H1 (cell line): ENCODE results near the gene SIRT7. TPM values are rescaled to one million over a fixed set of nuclear protein-coding genes. Genes with fewer than 3 reads are reported as not detected.

Source experiments
- CTCF ChIA-PET: fragments of 300-600 bp; sonication (Branson Sonifier 250); formaldehyde crosslinking; loops from one replicate; lab custom pipeline; 2021; ENCODE audit not compliant: partially characterized antibody; lab: Charles Lee
- POLR2A ChIA-PET: fragments of 300-600 bp; sonication (Branson Sonifier 250); formaldehyde crosslinking; loops from one replicate; lab custom pipeline; 2021; ENCODE audit warnings: inconsistent platforms; ENCODE audit not compliant: partially characterized antibody; lab: Charles Lee
- DNase-seq, 2 experiments: peaks; one replicate each; pipeline versions ENCODE4 v3.0.0 to v3.0.0-alpha.2; 2010 to 2022; ENCODE audit warnings: low spot score in 2 of 2, low read depth in 1 of 2, mixed read lengths in 1 of 2
- FAIRE-seq: peaks from 2 replicates; lab custom pipeline; 2011; peaks lifted over from hg19 to GRCh38; lab: Jason Lieb, UNC
- H2AFZ ChIP-seq: 2 replicates; pipeline ENCODE4 v1.8.1; 2012; ENCODE audit warnings: low read length, inconsistent platforms
- H2AK5ac ChIP-seq: 2 replicates; pipeline ENCODE4 v1.6.1; 2013; ENCODE audit warnings: low read depth, low read length
- H2BK120ac ChIP-seq: replicated peaks from 2 replicates; pipeline ENCODE3; 2013; ENCODE audit warnings: low read depth, low read length, inconsistent platforms
- H2BK12ac ChIP-seq: 2 replicates; pipeline ENCODE4 v1.6.1; 2013; ENCODE audit warnings: low read depth, low read length
- H2BK15ac ChIP-seq: 2 replicates; pipeline ENCODE4 v1.6.1; 2013; ENCODE audit warnings: low read length
- H2BK20ac ChIP-seq: 2 replicates; pipeline ENCODE4 v1.6.1; 2013; ENCODE audit warnings: low read length
- H2BK5ac ChIP-seq: 2 replicates; pipeline ENCODE4 v1.6.1; 2013; ENCODE audit warnings: low read depth, low read length
- H3K14ac ChIP-seq: 2 replicates; pipeline ENCODE4 v1.6.1; 2013; ENCODE audit warnings: inconsistent platforms; ENCODE audit not compliant: insufficient read length
- H3K18ac ChIP-seq: 2 replicates; pipeline ENCODE4 v1.6.1; 2013; ENCODE audit warnings: low read length; ENCODE audit errors: extremely low read depth
- H3K23ac ChIP-seq: 2 replicates; pipeline ENCODE4 v1.6.1; 2013; ENCODE audit warnings: inconsistent platforms; ENCODE audit not compliant: insufficient read length
- H3K23me2 ChIP-seq: 2 replicates; pipeline ENCODE4 v1.6.1; 2013; ENCODE audit warnings: low read depth, low read length
- H3K27ac ChIP-seq: 2 replicates; pipeline ENCODE4 v1.6.1; 2011; ENCODE audit warnings: low read depth, low read length, inconsistent platforms
- H3K27me3 ChIP-seq, 4 experiments: replicated peaks in 1 of 4; 1 replicate in 1 of 4; 2 replicates in 3 of 4; pipeline versions ENCODE4 v1.6.1 to v1.8.1; 2011 to 2013; ENCODE audit warnings: low read length in 3 of 4, mild to moderate bottlenecking in 3 of 4, inconsistent platforms in 2 of 4, mixed read lengths in 2 of 4, moderate library complexity in 1 of 4; ENCODE audit not compliant: control insufficient read depth in 3 of 4, insufficient read depth in 3 of 4; ENCODE audit errors: extremely low read depth in 1 of 4
- H3K36me3 ChIP-seq, 4 experiments: 2 replicates each; pipeline versions ENCODE4 v1.6.1 to v1.8.1; 2011 to 2013; ENCODE audit warnings: mild to moderate bottlenecking in 4 of 4, low read length in 3 of 4, moderate library complexity in 2 of 4, control low read depth in 1 of 4, inconsistent platforms in 1 of 4; ENCODE audit not compliant: insufficient read depth in 4 of 4, control insufficient read depth in 2 of 4
- H3K4ac ChIP-seq: replicated peaks from 2 replicates; pipeline ENCODE3; 2013; ENCODE audit warnings: low read length, low read depth, mixed read lengths, inconsistent platforms; ENCODE audit not compliant: insufficient read length
- H3K4me1 ChIP-seq, 4 experiments: replicated peaks in 1 of 4; 1 replicate in 1 of 4; 2 replicates in 3 of 4; pipeline versions ENCODE4 v1.6.1 to v1.8.1; 2011 to 2013; ENCODE audit warnings: low read length in 3 of 4, inconsistent platforms in 2 of 4, mixed read lengths in 1 of 4; ENCODE audit not compliant: insufficient read depth in 4 of 4, control insufficient read depth in 3 of 4
- H3K4me2 ChIP-seq, 2 experiments: 2 replicates each; pipeline versions ENCODE4 v1.6.1 to v1.8.1; 2011 to 2013; ENCODE audit warnings: low read depth in 2 of 2, low read length in 2 of 2, control low read depth in 1 of 2, inconsistent platforms in 1 of 2, mild to moderate bottlenecking in 1 of 2; ENCODE audit not compliant: insufficient read depth in 1 of 2
- H3K4me3 ChIP-seq, 4 experiments: fragments of 200-600, 300-600 bp in 1 of 4; sonication (generic), shearing (Covaris generic), sonication (Bioruptor Twin) in 1 of 4; 2 replicates each; pipeline versions ENCODE4 v1.5.1 to v1.8.1; 2011 to 2016; ENCODE audit warnings: low read length in 4 of 4, low read depth in 3 of 4, control low read depth in 2 of 4, inconsistent platforms in 2 of 4, mild to moderate bottlenecking in 2 of 4, mixed read lengths in 1 of 4, moderate library complexity in 1 of 4; ENCODE audit not compliant: insufficient read depth in 2 of 4; ENCODE audit errors: extremely low read depth in 1 of 4
- H3K56ac ChIP-seq: replicated peaks from 2 replicates; pipeline ENCODE3; 2013; ENCODE audit warnings: low read depth, mild to moderate bottlenecking, mixed read lengths, low read length, inconsistent platforms; ENCODE audit not compliant: insufficient read length
- H3K79me1 ChIP-seq: 2 replicates; pipeline ENCODE4 v1.6.1; 2013; ENCODE audit warnings: low read depth, low read length, control low read depth
- H3K79me2 ChIP-seq, 2 experiments: 2 replicates each; pipeline versions ENCODE4 v1.6.1 to v1.8.1; 2012 to 2013; ENCODE audit warnings: low read length in 2 of 2, mild to moderate bottlenecking in 2 of 2, inconsistent platforms in 1 of 2; ENCODE audit not compliant: insufficient read depth in 2 of 2, control insufficient read depth in 1 of 2
- H3K9ac ChIP-seq, 4 experiments: replicated peaks in 1 of 4; 1 replicate in 1 of 4; 2 replicates in 3 of 4; pipeline versions ENCODE4 v1.6.1 to v1.8.1; 2011 to 2013; ENCODE audit warnings: low read depth in 3 of 4, low read length in 3 of 4, control low read depth in 2 of 4, mild to moderate bottlenecking in 2 of 4, moderate library complexity in 2 of 4, inconsistent platforms in 1 of 4; ENCODE audit errors: extremely low read depth in 1 of 4
- H3K9me3 ChIP-seq, 2 experiments: 2 replicates each; pipeline versions ENCODE4 v1.6.1 to v1.8.1; 2012 to 2013; ENCODE audit warnings: mild to moderate bottlenecking in 2 of 2, moderate library complexity in 2 of 2, control low read depth in 1 of 2, inconsistent platforms in 1 of 2, low read depth in 1 of 2, low read length in 1 of 2, mixed read lengths in 1 of 2; ENCODE audit not compliant: insufficient read depth in 2 of 2
- H4K20me1 ChIP-seq, 2 experiments: replicated peaks in 1 of 2; 2 replicates each; pipeline versions ENCODE3 to v1.8.1; 2011 to 2013; ENCODE audit warnings: inconsistent platforms in 2 of 2, low read length in 2 of 2, mild to moderate bottlenecking in 1 of 2; ENCODE audit not compliant: insufficient read depth in 2 of 2, control insufficient read depth in 1 of 2
- H4K5ac ChIP-seq: 2 replicates; pipeline ENCODE4 v1.6.1; 2013; ENCODE audit warnings: low read length, low read depth, mixed read lengths, inconsistent platforms; ENCODE audit not compliant: insufficient read length
- H4K8ac ChIP-seq: 2 replicates; pipeline ENCODE4 v1.8.0; 2013; ENCODE audit warnings: mild to moderate bottlenecking, moderate library complexity, low read length, inconsistent platforms; ENCODE audit not compliant: insufficient read depth; ENCODE audit errors: extremely low read depth
- H4K91ac ChIP-seq: replicated peaks from 2 replicates; pipeline ENCODE3; 2013; ENCODE audit warnings: low read length, mixed read lengths, inconsistent platforms; ENCODE audit not compliant: insufficient read length
- ASH2L ChIP-seq: fragments of 200-600, 300-600 bp; sonication (generic); IDR thresholded peaks from one replicate; pipeline ENCODE4 v1.7.1; 2017; ENCODE audit warnings: low read length
- ATF2 ChIP-seq: IDR thresholded peaks from 2 replicates; pipeline ENCODE4 v1.6.1; 2012; ENCODE audit warnings: low read length, inconsistent platforms
- ATF3 ChIP-seq: IDR thresholded peaks from 2 replicates; pipeline ENCODE4 v1.6.1; 2011; ENCODE audit warnings: low read depth, mild to moderate bottlenecking, low read length; ENCODE audit not compliant: insufficient read depth
- EGR1 ChIP-seq: IDR thresholded peaks from 2 replicates; pipeline ENCODE4 v1.6.1; 2011; ENCODE audit warnings: low read depth, low read length, borderline replicate concordance
- GABPA ChIP-seq: IDR thresholded peaks from 2 replicates; pipeline ENCODE4 v1.6.1; 2011; ENCODE audit warnings: mild to moderate bottlenecking, low read length, moderate library complexity, borderline replicate concordance; ENCODE audit not compliant: insufficient read depth
- KDM4A ChIP-seq: IDR thresholded peaks from one replicate; pipeline ENCODE4 v1.7.1; 2012; ENCODE audit warnings: low read depth, mild to moderate bottlenecking, moderate library complexity, low read length, inconsistent platforms; ENCODE audit not compliant: severe bottlenecking
- NRF1 ChIP-seq: IDR thresholded peaks from 2 replicates; pipeline ENCODE4 v1.6.1; 2011; ENCODE audit warnings: mild to moderate bottlenecking, low read depth, low read length, improper control_type of control experiment
- USF2 ChIP-seq: IDR thresholded peaks from 2 replicates; pipeline ENCODE4 v1.6.1; 2011; ENCODE audit warnings: low read length, improper control_type of control experiment
- WGBS, 2 experiments: shearing (Covaris generic) in 1 of 2; methylation state at CpG; one replicate each; pipeline versions ENCODE4 v1.1.6 to v1.1.7; 2013 to 2015; ENCODE audit warnings: low lambda C conversion rate in 2 of 2, mixed read lengths in 2 of 2, inconsistent platforms in 1 of 2, low coverage in 1 of 2, missing lambda C conversion rate in 1 of 2; ENCODE audit not compliant: insufficient replicate concordance in 2 of 2, insufficient coverage in 1 of 2, insufficient read length in 1 of 2; ENCODE audit errors: extremely low coverage in 1 of 2, missing lambda C conversion rate in 1 of 2; 5-methylcytosine and 5-hydroxymethylcytosine counted together
- polyA plus RNA-seq, 7 experiments: library from polyadenylated mRNA; depleted of rRNA in 3 of 7; stranded (reverse) in 5 of 7; unstranded in 2 of 7; fragments of >200 nt in 5 of 7; fragments of 200-250 nt in 2 of 7; gene quantifications; 1 replicate in 5 of 7; 2 replicates in 1 of 7; 4 replicates in 1 of 7; pipeline versions ENCODE4 v1.2.1 to v1.2.3, GENCODE V29; 2011 to 2013; ENCODE audit warnings: missing spikeins in 2 of 7, mixed read lengths in 2 of 7
- total RNA-seq: library from RNA; stranded (reverse); fragmentation: NEBNext Ultra II Directional; extraction: Animal tissue kit (Norgen Biotek cat#: 25700); gene quantifications from 2 replicates; pipeline ENCODE4 v1.2.1, GENCODE V29; 2021

Gene SIRT7
- total and polyA plus RNA-seq, 2 of the 8 experiments (the other 6 are each of a cell fraction or from before 2014, with no cell fraction given): 5.8 to 16.6 TPM

- Histone ChIP-seq H3K4me2 (no peak overlapping the region), H4K5ac (no peak overlapping the region), H3K56ac (no peak overlapping the region), H3K4ac (no peak overlapping the region), H3K36me3 (peaks cover 0 to 25% (median 10%) of the 10 kb centered on the region in 4 experiments; a peak in 5 of 8 replicates), H3K14ac (no peak overlapping the region), H2AFZ (no peak overlapping the region), H2BK20ac (no peak overlapping the region), H3K9me3 (no peaks in the 10 kb centered on the region), H3K27me3 (peaks cover 0 to 12% (median 9%) of the 10 kb centered on the region in 4 experiments; a peak in 4 of 7 replicates), H2BK5ac (no peak overlapping the region), H4K20me1 (peaks cover 7 to 23% of the 10 kb centered on the region in 2 experiments), H3K23ac (no peak overlapping the region), H4K8ac (no peak overlapping the region), H3K4me1 (peaks cover 0 to 13% (median 3%) of the 10 kb centered on the region in 4 experiments; a peak in 5 of 7 replicates), H3K79me1 (no peaks in the 10 kb centered on the region), H4K91ac (no peak overlapping the region), H3K9ac (no peak overlapping the region), H2BK120ac (no peak overlapping the region), H2BK12ac (no peak overlapping the region), H3K4me3 (no peak overlapping the region), H3K18ac (no peak overlapping the region), H2AK5ac (no peak overlapping the region), H2BK15ac (no peak overlapping the region), H3K27ac (no peak overlapping the region), H3K79me2 (no peaks in the 10 kb centered on the region; a peak in 1 of 4 replicates), H3K23me2 (peaks cover 8% of the 10 kb centered on the region; the same call in 1 of the 2 replicates)
- POLR2A ChIA-PET: interaction anchor here (1.1 to 14.6 kb wide), 15 partner anchors 7 to 127 kb away, joined by 3 to 150 read pairs (median 6); partner anchors contain the start of genes MAFG, NOTUM, PCYT2 and RAC3
- CTCF ChIA-PET: interaction anchor here (1.1 to 3.8 kb wide), 6 partner anchors 26 to 370 kb away, joined by 3 to 9 read pairs (median 3); no protein-coding TSS in a partner anchor
- FAIRE-seq: no peak
- no peak for DNase-seq
- 93% methylated on average over 7 of the region's 9 CpGs; no CpG with 5 or more reads in 1 of the 2 experiments for WGBS, 2 experiments
- TF ChIP-seq GABPA: no peak
- no peak for TF ChIP-seq ATF2
- no peak for TF ChIP-seq NRF1
- TF ChIP-seq EGR1: no peak
- TF ChIP-seq ASH2L: no peak
- no peak for TF ChIP-seq ATF3
- no peak for TF ChIP-seq KDM4A
- TF ChIP-seq USF2: no peak
Observed at GRCh38 chr17:81932333-81932983, 14.5 kb upstream of the SIRT7 start.
